Nephron progenitor cell (in vitro differentiated cells): Measurements from ENCODE around the gene NTRK2.

Experiments
- DNase-seq: peaks from one replicate; pipeline ENCODE4 v3.0.0; 2021
- H3K27ac Mint-ChIP-seq: 2 replicates; pipeline ENCODE4 v1.8.0; 2021; ENCODE audit warnings: mild to moderate bottlenecking, moderate library complexity, mixed read lengths
- H3K27me3 Mint-ChIP-seq: 2 replicates; pipeline ENCODE4 v1.8.0; 2021; ENCODE audit warnings: mild to moderate bottlenecking, low read depth, mixed read lengths; ENCODE audit not compliant: poor library complexity
- H3K36me3 Mint-ChIP-seq: 2 replicates; pipeline ENCODE4 v1.8.0; 2021; ENCODE audit warnings: low read depth, mixed read lengths
- H3K4me1 Mint-ChIP-seq: 2 replicates; pipeline ENCODE4 v1.8.0; 2021; ENCODE audit warnings: mixed read lengths
- H3K4me3 Mint-ChIP-seq: 2 replicates; pipeline ENCODE4 v1.8.0; 2021; ENCODE audit warnings: mild to moderate bottlenecking, moderate library complexity, mixed read lengths
- H3K9me3 Mint-ChIP-seq: 2 replicates; pipeline ENCODE4 v1.8.0; 2021; ENCODE audit warnings: mild to moderate bottlenecking, moderate library complexity, mixed read lengths
- TF ChIP-seq, protein P1 (sequence below): fragments of 200-600 bp; sonication (generic); IDR thresholded peaks from 2 replicates; pipeline ENCODE4 v1.5.0; 2021; ENCODE audit warnings: antibody characterized with exemption

NTRK2 gene

DNA sequence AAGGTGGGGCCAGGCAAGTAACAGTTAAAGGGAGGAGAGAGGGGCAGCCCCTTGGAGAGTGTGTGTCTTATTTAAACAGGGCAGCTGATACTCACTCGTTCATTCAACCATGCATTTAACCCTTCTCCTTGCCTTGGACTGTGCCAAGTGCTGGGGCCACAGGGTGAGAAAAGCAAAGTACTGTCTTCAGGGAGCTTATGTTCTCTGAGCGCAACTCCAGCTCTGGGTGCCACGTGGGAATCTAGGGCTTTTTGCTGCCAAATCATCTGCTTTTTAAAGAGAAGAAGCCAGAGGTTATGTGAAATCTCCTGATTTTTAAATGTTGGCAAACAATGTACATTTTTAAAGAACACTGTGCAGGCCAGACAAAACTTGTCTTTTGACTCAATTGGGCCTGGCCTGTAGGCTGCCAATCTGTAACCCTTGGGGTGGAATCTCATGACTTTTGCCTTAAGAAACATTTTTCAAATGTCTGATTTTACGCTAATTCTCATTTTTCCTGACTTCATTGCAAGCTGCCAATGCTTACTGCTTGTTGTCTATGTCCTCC, 157.8 kb downstream of the NTRK2 start:
- TF ChIP-seq, protein P1, sequence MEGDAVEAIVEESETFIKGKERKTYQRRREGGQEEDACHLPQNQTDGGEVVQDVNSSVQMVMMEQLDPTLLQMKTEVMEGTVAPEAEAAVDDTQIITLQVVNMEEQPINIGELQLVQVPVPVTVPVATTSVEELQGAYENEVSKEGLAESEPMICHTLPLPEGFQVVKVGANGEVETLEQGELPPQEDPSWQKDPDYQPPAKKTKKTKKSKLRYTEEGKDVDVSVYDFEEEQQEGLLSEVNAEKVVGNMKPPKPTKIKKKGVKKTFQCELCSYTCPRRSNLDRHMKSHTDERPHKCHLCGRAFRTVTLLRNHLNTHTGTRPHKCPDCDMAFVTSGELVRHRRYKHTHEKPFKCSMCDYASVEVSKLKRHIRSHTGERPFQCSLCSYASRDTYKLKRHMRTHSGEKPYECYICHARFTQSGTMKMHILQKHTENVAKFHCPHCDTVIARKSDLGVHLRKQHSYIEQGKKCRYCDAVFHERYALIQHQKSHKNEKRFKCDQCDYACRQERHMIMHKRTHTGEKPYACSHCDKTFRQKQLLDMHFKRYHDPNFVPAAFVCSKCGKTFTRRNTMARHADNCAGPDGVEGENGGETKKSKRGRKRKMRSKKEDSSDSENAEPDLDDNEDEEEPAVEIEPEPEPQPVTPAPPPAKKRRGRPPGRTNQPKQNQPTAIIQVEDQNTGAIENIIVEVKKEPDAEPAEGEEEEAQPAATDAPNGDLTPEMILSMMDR, result no peak
- Mint-ChIP-seq H3K36me3 (no peaks in the 10 kb centered on the region), H3K4me3 (no peak overlapping the region), H3K27ac (no peak overlapping the region), H3K9me3 (no peaks in the 10 kb centered on the region), H3K4me1 (peaks cover 61% of the 10 kb centered on the region), H3K27me3 (peaks cover 6% of the 10 kb centered on the region)
- DNase-seq, result no peak

DNA sequence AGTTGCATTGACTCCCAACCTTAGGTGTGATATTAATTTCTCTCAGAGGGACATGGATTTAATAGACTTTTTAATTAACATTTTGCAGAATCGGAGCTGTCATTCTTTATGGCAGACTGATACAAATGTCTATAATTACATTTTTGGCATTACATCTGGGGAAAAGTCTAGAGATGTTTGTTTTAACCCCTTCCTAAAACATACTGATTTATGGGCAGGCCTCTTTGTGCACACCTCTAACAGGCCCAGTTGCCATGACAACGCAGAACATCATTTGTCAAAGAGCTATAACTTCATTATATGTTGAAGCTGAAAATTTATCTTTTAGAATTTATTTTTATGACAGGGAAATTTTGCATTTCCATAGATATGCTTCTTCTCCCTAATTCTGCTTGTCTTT, 158.5 kb downstream of the NTRK2 start:
- peaks cover 58% of the 10 kb centered on the region for H3K4me1 Mint-ChIP-seq
- DNase-seq, result no peak
- no peaks in the 10 kb centered on the region for H3K36me3 Mint-ChIP-seq
- H3K4me3 Mint-ChIP-seq, result no peak overlapping the region
- H3K27ac Mint-ChIP-seq, result no peak overlapping the region
- peaks cover 6% of the 10 kb centered on the region for H3K27me3 Mint-ChIP-seq
- TF ChIP-seq, protein P1, result no peak
- no peaks in the 10 kb centered on the region for H3K9me3 Mint-ChIP-seq

DNA sequence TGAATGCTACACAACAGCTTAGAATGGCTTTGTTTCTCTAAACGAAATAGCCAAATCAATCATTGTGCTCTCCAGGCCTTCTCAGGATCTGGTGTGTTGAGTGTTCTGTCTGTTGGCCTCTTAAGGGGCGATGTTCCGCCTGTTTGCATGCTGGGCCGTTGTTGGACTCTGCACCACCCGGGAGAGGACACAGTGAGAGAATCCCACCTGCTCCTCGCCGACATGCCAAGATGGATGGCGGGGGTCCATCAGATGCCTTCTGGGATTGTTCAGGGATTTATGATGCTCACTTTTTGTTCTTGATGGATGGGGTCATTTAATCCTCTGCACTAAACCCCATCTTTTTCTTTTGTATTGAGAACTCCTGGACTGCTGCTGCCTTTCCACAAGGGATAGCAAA, 159.9 kb downstream of the NTRK2 start:
- Mint-ChIP-seq H3K36me3 (no peaks in the 10 kb centered on the region), H3K27me3 (peaks cover 3% of the 10 kb centered on the region), H3K27ac (peak overlapping the region; percentile 52), H3K4me3 (no peak overlapping the region), H3K4me1 (peaks cover 55% of the 10 kb centered on the region), H3K9me3 (no peaks in the 10 kb centered on the region)
- DNase-seq, result peak; percentile 14
- TF ChIP-seq, protein P1, result no peak

DNA sequence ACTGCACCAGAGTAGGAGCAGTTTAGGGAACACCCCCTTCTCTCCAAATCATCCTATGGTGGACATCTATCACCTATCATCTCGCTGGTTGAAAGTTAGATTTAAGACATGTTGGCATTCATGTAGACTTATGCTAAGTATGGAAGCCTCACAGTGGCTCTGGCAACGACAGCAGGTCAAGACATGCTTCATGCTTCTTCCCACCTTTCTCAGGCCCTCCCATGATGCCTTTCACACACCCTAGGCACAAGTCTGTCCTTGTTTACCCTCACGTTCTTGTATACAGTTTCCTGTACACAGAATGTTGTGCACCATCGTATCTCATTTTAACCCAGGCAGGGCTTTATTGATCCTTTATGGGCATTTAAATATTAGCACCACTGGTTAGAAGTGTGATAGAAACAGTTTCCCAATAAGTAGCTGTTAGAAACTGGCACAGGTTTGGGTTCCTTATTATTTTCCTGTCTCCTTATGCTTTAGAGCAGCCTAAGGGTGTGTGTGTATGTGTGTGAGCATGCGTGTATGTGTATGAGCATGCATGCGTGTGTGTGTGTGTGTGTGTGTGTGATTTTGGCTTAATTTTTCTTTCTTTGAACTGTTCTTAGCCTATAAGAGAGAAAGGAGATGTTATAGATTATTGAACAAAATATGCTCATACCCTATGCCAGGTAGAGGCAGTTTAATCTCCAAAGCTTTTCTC, 160.6 kb downstream of the NTRK2 start:
- TF ChIP-seq, protein P1, result no peak
- no peaks in the 10 kb centered on the region for H3K36me3 Mint-ChIP-seq
- H3K27ac Mint-ChIP-seq, result peak overlapping the region; percentile 52
- H3K4me3 Mint-ChIP-seq, result no peak overlapping the region
- no peaks in the 10 kb centered on the region for H3K9me3 Mint-ChIP-seq
- no peak for DNase-seq
- H3K27me3 Mint-ChIP-seq, result peaks cover under 1% of the 10 kb centered on the region
- H3K4me1 Mint-ChIP-seq, result peaks cover 57% of the 10 kb centered on the region

DNA sequence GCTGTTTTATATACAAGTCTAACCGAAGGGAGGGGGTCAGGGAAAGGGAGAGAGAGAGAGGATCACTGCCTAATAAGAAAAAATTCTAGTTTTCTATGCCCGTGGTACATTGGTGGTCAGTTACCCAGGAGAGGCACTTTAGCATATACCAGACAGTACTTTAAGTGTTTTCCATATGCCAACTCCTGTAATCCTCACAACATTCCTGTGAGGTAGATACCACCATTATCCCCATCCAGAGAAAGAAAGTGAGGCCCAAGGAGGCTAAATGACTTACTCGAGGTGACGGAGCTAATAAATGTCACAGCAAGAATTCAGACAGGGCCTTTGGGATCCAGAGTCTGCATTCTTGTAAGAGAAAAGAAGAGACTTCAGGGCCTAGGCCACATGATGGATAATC, 161.8 kb downstream of the NTRK2 start:
- TF ChIP-seq, protein P1, result no peak
- no peak overlapping the region for H3K4me3 Mint-ChIP-seq
- H3K27ac Mint-ChIP-seq, result no peak overlapping the region

DNA sequence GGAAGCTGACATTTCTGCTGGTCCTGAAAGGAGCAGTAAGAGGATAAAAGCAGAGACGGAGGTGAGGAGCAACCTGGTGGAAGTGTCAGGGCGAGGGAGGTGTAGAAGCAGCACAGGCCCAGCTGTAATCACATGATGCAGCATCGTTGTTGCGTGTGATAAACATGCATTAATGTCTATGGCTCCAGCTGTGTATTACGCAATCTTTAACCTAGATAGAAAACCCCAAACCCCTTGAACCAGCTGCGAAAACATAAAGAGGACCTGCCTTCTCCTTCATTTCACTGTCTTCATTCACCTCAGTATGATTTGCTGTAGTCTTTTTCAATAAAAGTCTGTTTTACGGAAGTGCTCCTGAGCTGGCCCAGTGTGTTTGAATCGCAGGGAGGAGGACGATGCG, 162.9 kb downstream of the NTRK2 start:
- peak overlapping the region; percentile 60 for H3K27ac Mint-ChIP-seq
- H3K4me3 Mint-ChIP-seq, result no peak overlapping the region
- no peaks in the 10 kb centered on the region for H3K9me3 Mint-ChIP-seq
- TF ChIP-seq, protein P1, result no peak
- H3K36me3 Mint-ChIP-seq, result no peaks in the 10 kb centered on the region
- H3K27me3 Mint-ChIP-seq, result no peaks in the 10 kb centered on the region
- no peak for DNase-seq
- H3K4me1 Mint-ChIP-seq, result peaks cover 58% of the 10 kb centered on the region

More for the DNA sequence above, 161.8 kb downstream of the NTRK2 start:
- DNase-seq, result no peak
- Mint-ChIP-seq H3K4me1 (peaks cover 64% of the 10 kb centered on the region), H3K9me3 (no peaks in the 10 kb centered on the region), H3K36me3 (no peaks in the 10 kb centered on the region), H3K27me3 (no peaks in the 10 kb centered on the region)
